Fibroblast of mammary gland (primary cell): ENCODE measurements around the gene LRRC8D.

Experiments
- DNase-seq: peaks from one replicate; pipeline ENCODE4 v3.0.0-alpha.2; 2010; ENCODE audit warnings: low read depth
- H3K4me3 ChIP-seq: 2 replicates; pipeline ENCODE4 v1.5.1; 2011; ENCODE audit warnings: low read depth, mild to moderate bottlenecking, low read length, moderate library complexity; ENCODE audit not compliant: control insufficient read depth
- CTCF ChIP-seq: conservative IDR thresholded peaks from 2 replicates; pipeline ENCODE4 v1.5.1; 2011; ENCODE audit warnings: low read depth, low read length, inconsistent platforms; ENCODE audit not compliant: control insufficient read depth, insufficient read depth

The LRRC8D gene

GRCh38 chr1:89898695-89899470, 78.1 kb downstream of the LRRC8D start:
- no peak for DNase-seq
- TF ChIP-seq CTCF = no peak
- H3K4me3 ChIP-seq = no peak overlapping the region

- DNase-seq = no peak
- H3K4me3 ChIP-seq = no peak overlapping the region
- TF ChIP-seq CTCF = no peak
Measured at GRCh38 chr1:89900323-89900722, 79.5 kb downstream of the LRRC8D start.

- no peak for TF ChIP-seq CTCF
- no peak overlapping the region for H3K4me3 ChIP-seq
- DNase-seq = no peak
Measured at GRCh38 chr1:89900791-89901708, 80.2 kb downstream of the LRRC8D start.

GRCh38 chr1:89901957-89902669, 81.3 kb downstream of the LRRC8D start:
- TF ChIP-seq CTCF = no peak
- no peak overlapping the region for H3K4me3 ChIP-seq

GRCh38 chr1:89903550-89903949, 82.7 kb downstream of the LRRC8D start:
- DNase-seq = no peak
- no peak for TF ChIP-seq CTCF
- no peak overlapping the region for H3K4me3 ChIP-seq

More at GRCh38 chr1:89901957-89902669, 81.3 kb downstream of the LRRC8D start:
- DNase-seq = no peak

- no peak overlapping the region for H3K4me3 ChIP-seq
- DNase-seq = no peak
- TF ChIP-seq CTCF = no peak
Measured at GRCh38 chr1:89904219-89904980, 83.6 kb downstream of the LRRC8D start.
